Astrocyte (in vitro differentiated cells and primary cell): ENCODE measurements around the gene CMTM4. TPM values are rescaled to one million over a fixed set of nuclear protein-coding genes. Genes with fewer than 3 reads are reported as not detected.
A peak's percentile ranks its signal among the peaks of the same experiment; 100 is the strongest.

Source experiments
- DNase-seq: peaks from one replicate; pipeline ENCODE4 v3.0.0-alpha.2; 2010; ENCODE audit warnings: low read depth
- FAIRE-seq: peaks from 2 replicates; lab custom pipeline; 2011; peaks lifted over from hg19 to GRCh38; lab: Jason Lieb, UNC
- H2AFZ ChIP-seq: 2 replicates; pipeline ENCODE4 v1.6.0; 2012; ENCODE audit warnings: low read depth, low read length, inconsistent platforms
- H3K27ac ChIP-seq: 2 replicates; pipeline ENCODE4 v1.5.1; 2011; ENCODE audit warnings: low read depth, low read length, inconsistent platforms
- H3K27me3 ChIP-seq: 2 replicates; pipeline ENCODE4 v1.6.0; 2011; ENCODE audit warnings: low read length, inconsistent platforms; ENCODE audit not compliant: insufficient read depth
- H3K36me3 ChIP-seq: 2 replicates; pipeline ENCODE4 v1.5.1; 2011; ENCODE audit warnings: low read length, inconsistent platforms; ENCODE audit not compliant: insufficient read depth
- H3K4me1 ChIP-seq: 2 replicates; pipeline ENCODE4 v1.5.1; 2011; ENCODE audit warnings: low read length, inconsistent platforms; ENCODE audit not compliant: insufficient read depth
- H3K4me2 ChIP-seq: 2 replicates; pipeline ENCODE4 v1.6.0; 2012; ENCODE audit warnings: low read length, inconsistent platforms
- H3K4me3 ChIP-seq: 2 replicates; pipeline ENCODE4 v1.5.1; 2011; ENCODE audit warnings: low read depth, mild to moderate bottlenecking, low read length, inconsistent platforms; ENCODE audit not compliant: insufficient read depth
- H3K79me2 ChIP-seq: 2 replicates; pipeline ENCODE4 v1.6.0; 2012; ENCODE audit warnings: mild to moderate bottlenecking, low read length, inconsistent platforms; ENCODE audit not compliant: insufficient read depth
- H3K9ac ChIP-seq: 2 replicates; pipeline ENCODE4 v1.6.0; 2012; ENCODE audit warnings: mild to moderate bottlenecking, low read length, inconsistent platforms
- H3K9me3 ChIP-seq: 2 replicates; pipeline ENCODE4 v1.5.1; 2012; ENCODE audit warnings: low read depth, mild to moderate bottlenecking, low read length, inconsistent platforms; ENCODE audit not compliant: insufficient read depth
- H4K20me1 ChIP-seq: 2 replicates; pipeline ENCODE4 v1.6.0; 2012; ENCODE audit warnings: low read length, inconsistent platforms; ENCODE audit not compliant: insufficient read depth
- H3K27ac Mint-ChIP-seq: one replicate; pipeline ENCODE4 v1.8.0; 2021; ENCODE audit warnings: mild to moderate bottlenecking, mixed read lengths; ENCODE audit not compliant: unreplicated experiment
- H3K27me3 Mint-ChIP-seq: one replicate; pipeline ENCODE4 v1.8.0; 2021; ENCODE audit warnings: low read depth, mixed read lengths; ENCODE audit not compliant: unreplicated experiment
- H3K36me3 Mint-ChIP-seq: one replicate; pipeline ENCODE4 v1.8.0; 2021; ENCODE audit warnings: low read depth, mixed read lengths; ENCODE audit not compliant: unreplicated experiment
- H3K4me1 Mint-ChIP-seq: one replicate; pipeline ENCODE4 v1.8.0; 2021; ENCODE audit warnings: low read depth, mixed read lengths; ENCODE audit not compliant: unreplicated experiment
- H3K4me3 Mint-ChIP-seq: one replicate; pipeline ENCODE4 v1.8.0; 2021; ENCODE audit warnings: mild to moderate bottlenecking, moderate library complexity, mixed read lengths; ENCODE audit not compliant: unreplicated experiment
- H3K9me3 Mint-ChIP-seq: one replicate; pipeline ENCODE4 v1.8.0; 2021; ENCODE audit warnings: mild to moderate bottlenecking, mixed read lengths; ENCODE audit not compliant: unreplicated experiment
- EZH2 ChIP-seq: IDR thresholded peaks from 2 replicates; pipeline ENCODE4 v1.6.1; 2012; ENCODE audit warnings: mild to moderate bottlenecking, low read length, inconsistent platforms; ENCODE audit not compliant: insufficient read depth
- total RNA-seq: library from RNA; stranded (reverse); gene quantifications from 2 replicates; pipeline ENCODE4 v1.2.1, GENCODE V29; 2021
- TF ChIP-seq, protein P1 (sequence below): IDR thresholded peaks from 2 replicates; pipeline ENCODE4 v1.5.1; 2011; ENCODE audit warnings: low read depth, mild to moderate bottlenecking, inconsistent platforms, low read length, moderate library complexity; ENCODE audit not compliant: insufficient read depth

The CMTM4 gene
- total RNA-seq, 1 donor from 2014 or later = 20.9 TPM

GRCh38 chr16:66585481-66586239, 110.9 kb downstream of the CMTM4 start:
- TF ChIP-seq, protein P1, sequence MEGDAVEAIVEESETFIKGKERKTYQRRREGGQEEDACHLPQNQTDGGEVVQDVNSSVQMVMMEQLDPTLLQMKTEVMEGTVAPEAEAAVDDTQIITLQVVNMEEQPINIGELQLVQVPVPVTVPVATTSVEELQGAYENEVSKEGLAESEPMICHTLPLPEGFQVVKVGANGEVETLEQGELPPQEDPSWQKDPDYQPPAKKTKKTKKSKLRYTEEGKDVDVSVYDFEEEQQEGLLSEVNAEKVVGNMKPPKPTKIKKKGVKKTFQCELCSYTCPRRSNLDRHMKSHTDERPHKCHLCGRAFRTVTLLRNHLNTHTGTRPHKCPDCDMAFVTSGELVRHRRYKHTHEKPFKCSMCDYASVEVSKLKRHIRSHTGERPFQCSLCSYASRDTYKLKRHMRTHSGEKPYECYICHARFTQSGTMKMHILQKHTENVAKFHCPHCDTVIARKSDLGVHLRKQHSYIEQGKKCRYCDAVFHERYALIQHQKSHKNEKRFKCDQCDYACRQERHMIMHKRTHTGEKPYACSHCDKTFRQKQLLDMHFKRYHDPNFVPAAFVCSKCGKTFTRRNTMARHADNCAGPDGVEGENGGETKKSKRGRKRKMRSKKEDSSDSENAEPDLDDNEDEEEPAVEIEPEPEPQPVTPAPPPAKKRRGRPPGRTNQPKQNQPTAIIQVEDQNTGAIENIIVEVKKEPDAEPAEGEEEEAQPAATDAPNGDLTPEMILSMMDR = no peak
- no peak for TF ChIP-seq EZH2
- no peaks in the 10 kb centered on the region for H3K36me3 ChIP-seq
- H3K4me1 ChIP-seq = peaks cover 14% of the 10 kb centered on the region
- H4K20me1 ChIP-seq = no peaks in the 10 kb centered on the region
- Mint-ChIP-seq H3K36me3 (no peaks in the 10 kb centered on the region), H3K27me3 (peaks cover 17% of the 10 kb centered on the region), H3K27ac (no peak overlapping the region), H3K9me3 (no peaks in the 10 kb centered on the region), H3K4me1 (peaks cover 12% of the 10 kb centered on the region), H3K4me3 (no peak overlapping the region)
- H3K9ac ChIP-seq = no peak overlapping the region
- no peak overlapping the region for H3K27ac ChIP-seq
- DNase-seq (no peak), FAIRE-seq (no peak)
- no peaks in the 10 kb centered on the region for H3K27me3 ChIP-seq
- H2AFZ ChIP-seq = no peak overlapping the region
- no peak overlapping the region for H3K4me3 ChIP-seq
- no peak overlapping the region for H3K4me2 ChIP-seq
- no peaks in the 10 kb centered on the region for H3K79me2 ChIP-seq
- H3K9me3 ChIP-seq = no peaks in the 10 kb centered on the region

GRCh38 chr16:66581246-66581952, 115.1 kb downstream of the CMTM4 start:
- Histone ChIP-seq H3K4me3 (no peak overlapping the region), H4K20me1 (no peaks in the 10 kb centered on the region), H3K4me1 (peaks cover 29% of the 10 kb centered on the region), H3K9ac (peak overlapping the region; percentile 7), H3K9me3 (no peaks in the 10 kb centered on the region), H3K4me2 (peak overlapping the region; percentile 50), H3K27ac (peak overlapping the region; percentile 21), H3K36me3 (no peaks in the 10 kb centered on the region), H2AFZ (peak overlapping the region; percentile 48), H3K79me2 (no peaks in the 10 kb centered on the region), H3K27me3 (peaks cover 17% of the 10 kb centered on the region)
- DNase-seq = peak; percentile 57
- FAIRE-seq = no peak
- Mint-ChIP-seq H3K27ac (peak overlapping the region; percentile 81), H3K36me3 (no peaks in the 10 kb centered on the region), H3K27me3 (peaks cover 30% of the 10 kb centered on the region), H3K4me1 (peaks cover 14% of the 10 kb centered on the region), H3K9me3 (no peaks in the 10 kb centered on the region), H3K4me3 (no peak overlapping the region)
- no peak for TF ChIP-seq EZH2
- TF ChIP-seq, protein P1 = no peak
